Heart right ventricle (tissue), 16 donors: ENCODE data around the gene RGS16. TPM values are rescaled to one million over a fixed set of nuclear protein-coding genes. Genes with fewer than 3 reads are reported as not detected.
A peak's percentile ranks its signal among the peaks of the same experiment; 100 is the strongest.

Source experiments
- ATAC-seq, 8 donors: fragments of 200-7000 bp; cut with Tn5 transposase; one replicate each; pipeline ENCODE4 v1.9.1; 2020; ENCODE audit warnings: mild to moderate bottlenecking in 8 of 8, moderate library complexity in 8 of 8, moderate number of reproducible peaks in 1 of 8
- DNase-seq, 2 donors: peaks; one replicate each; pipeline ENCODE4 v3.0.0-alpha.2; 2020
- H3K27ac ChIP-seq, 10 donors: fragments of 200-600 bp; sonication (generic) in 2 of 10; one replicate each; pipeline versions ENCODE4 v1.5.0 to v1.8.0; 2020 to 2022; ENCODE audit warnings: mild to moderate bottlenecking in 3 of 10
- H3K27me3 ChIP-seq, 7 donors: fragments of 200-600 bp; one replicate each; pipeline ENCODE4 v1.8.0; 2021 to 2022; ENCODE audit warnings: mild to moderate bottlenecking in 2 of 7
- H3K36me3 ChIP-seq, 9 donors: fragments of 200-600 bp; sonication (generic) in 1 of 9; one replicate each; pipeline versions ENCODE4 v1.5.0 to v1.8.0; 2020 to 2022; ENCODE audit warnings: mild to moderate bottlenecking in 2 of 9
- H3K4me1 ChIP-seq, 9 donors: fragments of 200-600 bp; sonication (generic) in 1 of 9; one replicate each; pipeline versions ENCODE4 v1.5.0 to v1.8.0; 2020 to 2022; ENCODE audit warnings: mild to moderate bottlenecking in 4 of 9
- H3K4me3 ChIP-seq, 10 donors: fragments of 200-600 bp; sonication (generic) in 2 of 10; one replicate each; pipeline versions ENCODE4 v1.5.0 to v1.8.0; 2020 to 2022; ENCODE audit warnings: mild to moderate bottlenecking in 7 of 10, moderate library complexity in 2 of 10
- H3K9me3 ChIP-seq, 11 donors: fragments of 200-600 bp in 10 of 11; sonication (generic) in 2 of 11; one replicate each; pipeline versions ENCODE4 v1.5.0 to v1.8.0; 2013 to 2022; ENCODE audit warnings: mild to moderate bottlenecking in 2 of 11, control low read depth in 1 of 11, moderate library complexity in 1 of 11
- WGBS, 2 donors: extraction: QIAGEN DNeasy Blood & Tissue Kit; methylation state at CpG; one replicate each; pipeline ENCODE4 v1.1.7; 2013; ENCODE audit warnings: inconsistent platforms in 1 of 2; 5-methylcytosine and 5-hydroxymethylcytosine counted together
- intact Hi-C, 10 donors: fragments of 100-400 bp; cut with DNase I; formaldehyde crosslinking; loops; one replicate each; pipeline versions ENCODE4 v1.11.1 to v1.14.2; 2022
- polyA plus RNA-seq, 2 donors: library from polyadenylated mRNA; stranded (reverse); fragments of 200-250 nt; gene quantifications; one replicate each; pipeline ENCODE4 v1.2.3, GENCODE V29; 2013
- total RNA-seq, 10 donors: library from RNA; stranded (reverse); fragmentation: NEBNext Ultra II Directional in 3 of 10; extraction: Animal tissue kit (Norgen Biotek cat#: 25700) in 3 of 10; gene quantifications; one replicate each; pipeline versions ENCODE4 v1.2.1 to v1.2.4, GENCODE V29; 2021 to 2023
- TF ChIP-seq, protein P1 (sequence below), 9 donors: fragments of 200-600 bp; sonication (generic) in 2 of 9; IDR thresholded peaks; one replicate each; pipeline versions ENCODE4 v1.5.0 to v1.8.0; 2021 to 2022; ENCODE audit warnings: antibody characterized with exemption in 9 of 9, mild to moderate bottlenecking in 5 of 9, moderate library complexity in 1 of 9
- donor health status: Arrhythmogenic right ventricular cardiomyopathy.
- donor health status: ischemic (EF 13 %, LVEDD 7.1; RV severe dilation, severe dysfunction).
- donor health status: healthy with polysubstance abuse.
- donor health status: DM: no; HTN: yes; CAD: no.
- donor health status: DM: no; HTN: no; CAD: no.
- donor health status: ischemic (EF 25% LVEDD 6.9; RV normal size, moderate dysfunction).
- donor health status: ischemic (EF 25% LVEDD 5.7; RV mildly dilated, moderate dysfunction).
- donor health status: healthy.
- donor health status: DM: yes; HTN: yes; CAD: no.
- donor health status: Ischemic cardiomyopathy.
- donor health status: ischemic (EF 35%, LVEDD 5.7; RV mildly dilated, moderate dysfunction).
- donor health status: nonischemic (EF 11% LVEDD 7.7; RV severe dilation, severe dysfunction).
- donor health status: DM: yes; HTN: yes; CAD: no.
- donor health status: PGD.
- donor health status: ischemic (EF 29% LVEDD 5.4; RV normal size, mild dysfunction).
- donor health status: nonischemic (EF 23%, LVEDD 6.1; RV moderate dilation, normal function).

Gene RGS16
- total and polyA plus RNA-seq, 12 donors = 0.42 to 8.7 (median 2.3) TPM

DNA sequence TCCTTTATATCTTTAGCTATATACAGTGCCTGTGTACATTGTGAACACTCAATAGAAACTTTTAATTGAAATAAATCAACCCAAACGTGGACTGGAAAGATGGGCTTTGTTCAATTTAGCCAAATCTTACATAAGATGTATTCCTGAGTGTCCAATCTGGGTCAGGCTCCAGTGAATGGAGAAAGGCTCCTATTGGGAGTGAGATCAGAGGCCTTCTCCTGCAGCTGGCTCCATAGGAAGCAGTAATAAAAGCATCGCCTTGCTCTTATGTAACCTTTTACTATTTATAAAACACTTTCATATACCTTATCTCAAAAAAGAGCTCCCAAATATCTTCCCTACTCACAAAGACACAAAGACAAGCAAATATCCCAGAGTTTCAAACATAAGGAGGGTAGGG is 24.9 kb upstream of the RGS16 start:
- peaks cover 0 to 57% (median 22%) of the 10 kb centered on the region in 9 donors for H3K4me1 ChIP-seq
- H3K36me3 ChIP-seq = no peaks in the 10 kb centered on the region
- DNase-seq = no peak
- no peaks in the 10 kb centered on the region for H3K9me3 ChIP-seq
- peak in 1 of 8 donors; percentile 38 for ATAC-seq
- intact Hi-C loops = no loop called here
- H3K27ac ChIP-seq = peak overlapping the region in 2 of 10 donors; percentile 3 to 9
- H3K27me3 ChIP-seq = no peaks in the 10 kb centered on the region
- 38 to 45% methylated on average over 2 of the region's 2 CpGs for WGBS, 2 donors
- TF ChIP-seq, protein P1, sequence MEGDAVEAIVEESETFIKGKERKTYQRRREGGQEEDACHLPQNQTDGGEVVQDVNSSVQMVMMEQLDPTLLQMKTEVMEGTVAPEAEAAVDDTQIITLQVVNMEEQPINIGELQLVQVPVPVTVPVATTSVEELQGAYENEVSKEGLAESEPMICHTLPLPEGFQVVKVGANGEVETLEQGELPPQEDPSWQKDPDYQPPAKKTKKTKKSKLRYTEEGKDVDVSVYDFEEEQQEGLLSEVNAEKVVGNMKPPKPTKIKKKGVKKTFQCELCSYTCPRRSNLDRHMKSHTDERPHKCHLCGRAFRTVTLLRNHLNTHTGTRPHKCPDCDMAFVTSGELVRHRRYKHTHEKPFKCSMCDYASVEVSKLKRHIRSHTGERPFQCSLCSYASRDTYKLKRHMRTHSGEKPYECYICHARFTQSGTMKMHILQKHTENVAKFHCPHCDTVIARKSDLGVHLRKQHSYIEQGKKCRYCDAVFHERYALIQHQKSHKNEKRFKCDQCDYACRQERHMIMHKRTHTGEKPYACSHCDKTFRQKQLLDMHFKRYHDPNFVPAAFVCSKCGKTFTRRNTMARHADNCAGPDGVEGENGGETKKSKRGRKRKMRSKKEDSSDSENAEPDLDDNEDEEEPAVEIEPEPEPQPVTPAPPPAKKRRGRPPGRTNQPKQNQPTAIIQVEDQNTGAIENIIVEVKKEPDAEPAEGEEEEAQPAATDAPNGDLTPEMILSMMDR (IDR thresholded peaks at IDR 0.05) = no peak
- no peak overlapping the region for H3K4me3 ChIP-seq

DNA sequence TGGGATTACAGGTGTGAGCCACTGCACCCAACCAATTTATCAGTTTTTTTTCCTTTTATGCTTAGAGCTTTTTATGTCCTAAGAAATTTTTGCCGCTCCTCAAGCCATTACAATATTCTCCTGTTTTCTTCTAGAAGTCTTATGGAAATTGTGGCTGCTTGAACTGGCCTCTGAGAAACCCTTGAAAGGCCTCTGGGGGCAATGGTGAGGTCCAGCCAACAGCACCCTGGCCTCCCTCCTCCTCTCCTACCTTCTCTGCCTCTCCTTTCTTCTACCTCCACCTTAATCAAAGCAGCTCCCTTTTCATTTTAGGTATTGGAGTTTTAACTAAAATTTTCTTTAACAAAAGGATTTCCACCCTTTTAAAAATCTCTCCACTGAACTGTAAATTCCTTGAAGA is 24.5 kb upstream of the RGS16 start:
- Histone ChIP-seq H3K27ac (no peak overlapping the region), H3K4me3 (no peak overlapping the region), H3K27me3 (no peaks in the 10 kb centered on the region), H3K36me3 (no peaks in the 10 kb centered on the region), H3K9me3 (no peaks in the 10 kb centered on the region), H3K4me1 (peaks cover 0 to 57% (median 27%) of the 10 kb centered on the region in 9 donors)
- intact Hi-C loops = no loop called here
- no peak for DNase-seq
- 95 to 100% methylated on average over 1 of the region's 1 CpG for WGBS, 2 donors
- TF ChIP-seq, protein P1 (IDR thresholded peaks at IDR 0.05) = no peak
- ATAC-seq = no peak

DNA sequence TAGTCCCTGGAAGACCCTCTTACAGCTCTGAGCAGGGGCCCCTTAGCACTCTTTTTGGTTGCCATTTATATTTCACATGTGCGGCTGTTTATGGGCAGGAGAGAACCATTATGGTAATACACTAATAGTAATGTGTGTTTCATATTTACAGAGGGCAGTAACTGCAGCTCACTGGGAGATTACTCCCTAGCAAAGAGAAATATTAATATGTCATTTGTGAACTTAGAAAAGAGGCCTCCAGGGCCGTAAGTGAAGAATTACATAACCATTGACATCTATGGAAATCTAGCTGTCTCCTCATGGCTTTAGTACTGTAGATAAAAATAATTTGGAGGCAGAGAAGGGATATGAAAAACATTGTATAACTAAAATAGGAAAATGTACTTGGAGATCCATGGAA is 23.4 kb upstream of the RGS16 start:
- TF ChIP-seq, protein P1 (IDR thresholded peaks at IDR 0.05) = no peak
- no peaks in the 10 kb centered on the region for H3K9me3 ChIP-seq
- 83 to 86% methylated on average over 2 of the region's 2 CpGs for WGBS, 2 donors
- DNase-seq (no peak), ATAC-seq (peak in 1 of 8 donors; percentile 32)
- peaks cover 0 to 62% (median 37%) of the 10 kb centered on the region in 9 donors for H3K4me1 ChIP-seq
- no peak overlapping the region for H3K27ac ChIP-seq
- no peaks in the 10 kb centered on the region for H3K27me3 ChIP-seq
- intact Hi-C loops = no loop called here
- no peak overlapping the region for H3K4me3 ChIP-seq
- no peaks in the 10 kb centered on the region for H3K36me3 ChIP-seq

DNA sequence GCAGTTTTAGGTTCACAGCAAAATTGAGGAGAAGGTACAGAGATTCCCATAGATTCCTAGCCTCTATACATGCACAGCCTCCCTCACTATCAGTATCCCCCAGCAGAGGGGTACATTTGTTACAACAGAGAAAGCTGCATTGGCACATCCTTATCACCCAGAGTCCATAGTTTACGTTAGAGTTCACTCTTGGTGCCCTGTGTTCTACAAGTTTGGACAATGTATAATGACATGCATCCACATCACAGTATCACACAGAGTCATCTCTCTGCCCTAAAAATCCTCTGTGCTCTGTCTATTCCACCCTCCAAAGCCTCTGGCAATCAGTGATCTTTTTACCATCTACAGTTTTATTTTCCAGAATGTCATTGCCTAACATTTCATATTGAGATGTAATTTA is 22.3 kb upstream of the RGS16 start:
- Histone ChIP-seq H3K36me3 (no peaks in the 10 kb centered on the region), H3K4me3 (no peak overlapping the region), H3K27me3 (no peaks in the 10 kb centered on the region), H3K9me3 (no peaks in the 10 kb centered on the region), H3K4me1 (peaks cover 0 to 64% (median 38%) of the 10 kb centered on the region in 9 donors), H3K27ac (peak overlapping the region in 1 of 10 donors; percentile 16)
- no peak for DNase-seq
- no peak for ATAC-seq
- TF ChIP-seq, protein P1 (IDR thresholded peaks at IDR 0.05) = no peak
- intact Hi-C loops = no loop called here
- 71 to 77% methylated on average over 1 of the region's 1 CpG for WGBS, 2 donors
